ENCODE measurements around the gene COL6A5.
"Not testable (repeated sequence)": the region's sequence is repeated elsewhere in the genome, so short reads cannot be mapped to it uniquely, and the experiment has no call there.

COL6A5 gene, protein sequence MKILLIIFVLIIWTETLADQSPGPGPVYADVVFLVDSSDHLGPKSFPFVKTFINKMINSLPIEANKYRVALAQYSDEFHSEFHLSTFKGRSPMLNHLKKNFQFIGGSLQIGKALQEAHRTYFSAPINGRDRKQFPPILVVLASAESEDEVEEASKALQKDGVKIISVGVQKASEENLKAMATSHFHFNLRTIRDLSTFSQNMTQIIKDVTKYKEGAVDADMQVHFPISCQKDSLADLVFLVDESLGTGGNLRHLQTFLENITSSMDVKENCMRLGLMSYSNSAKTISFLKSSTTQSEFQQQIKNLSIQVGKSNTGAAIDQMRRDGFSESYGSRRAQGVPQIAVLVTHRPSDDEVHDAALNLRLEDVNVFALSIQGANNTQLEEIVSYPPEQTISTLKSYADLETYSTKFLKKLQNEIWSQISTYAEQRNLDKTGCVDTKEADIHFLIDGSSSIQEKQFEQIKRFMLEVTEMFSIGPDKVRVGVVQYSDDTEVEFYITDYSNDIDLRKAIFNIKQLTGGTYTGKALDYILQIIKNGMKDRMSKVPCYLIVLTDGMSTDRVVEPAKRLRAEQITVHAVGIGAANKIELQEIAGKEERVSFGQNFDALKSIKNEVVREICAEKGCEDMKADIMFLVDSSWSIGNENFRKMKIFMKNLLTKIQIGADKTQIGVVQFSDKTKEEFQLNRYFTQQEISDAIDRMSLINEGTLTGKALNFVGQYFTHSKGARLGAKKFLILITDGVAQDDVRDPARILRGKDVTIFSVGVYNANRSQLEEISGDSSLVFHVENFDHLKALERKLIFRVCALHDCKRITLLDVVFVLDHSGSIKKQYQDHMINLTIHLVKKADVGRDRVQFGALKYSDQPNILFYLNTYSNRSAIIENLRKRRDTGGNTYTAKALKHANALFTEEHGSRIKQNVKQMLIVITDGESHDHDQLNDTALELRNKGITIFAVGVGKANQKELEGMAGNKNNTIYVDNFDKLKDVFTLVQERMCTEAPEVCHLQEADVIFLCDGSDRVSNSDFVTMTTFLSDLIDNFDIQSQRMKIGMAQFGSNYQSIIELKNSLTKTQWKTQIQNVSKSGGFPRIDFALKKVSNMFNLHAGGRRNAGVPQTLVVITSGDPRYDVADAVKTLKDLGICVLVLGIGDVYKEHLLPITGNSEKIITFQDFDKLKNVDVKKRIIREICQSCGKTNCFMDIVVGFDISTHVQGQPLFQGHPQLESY (N-terminal part only)

DNA sequence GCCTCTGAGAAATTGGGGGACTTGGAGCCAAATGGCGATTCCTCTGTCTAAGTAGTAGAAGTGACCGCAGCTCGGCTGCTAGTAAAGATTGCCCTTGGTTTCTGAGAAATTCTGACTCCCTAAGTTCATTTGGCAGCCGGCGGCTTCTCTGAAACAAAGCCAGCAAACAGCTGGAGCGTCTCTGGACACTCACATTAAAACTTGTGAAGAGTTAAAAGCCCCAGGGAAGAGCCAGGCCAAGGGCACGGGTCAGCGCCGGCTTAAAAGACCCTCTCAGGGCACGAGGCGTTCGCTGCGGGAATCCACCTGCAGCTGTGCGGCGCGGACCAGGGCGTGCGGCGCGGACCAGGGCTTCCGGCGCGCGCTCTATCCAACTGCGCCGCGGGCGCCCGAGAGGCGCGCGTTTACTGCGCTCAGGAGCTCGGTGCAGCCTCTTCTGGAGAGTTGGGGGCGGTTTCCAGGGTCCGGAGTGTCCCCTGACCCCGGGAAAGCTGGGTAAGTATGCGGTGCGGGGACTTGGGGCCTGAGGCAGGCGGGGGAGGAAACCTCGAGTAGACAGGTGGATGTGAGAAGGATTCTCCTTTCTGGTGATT is at the start of gene COL6A5:
Gene COL6A5 (plus strand): TSS at position 186 of the 593 bp plus-strand sequence. CDS start 27,967 bp downstream, outside the sequence.
- peak within 1 kb of the TSS in 2 of 7 experiments; percentile 3 to 7 for H3K4me3 ChIP-seq

DNA sequence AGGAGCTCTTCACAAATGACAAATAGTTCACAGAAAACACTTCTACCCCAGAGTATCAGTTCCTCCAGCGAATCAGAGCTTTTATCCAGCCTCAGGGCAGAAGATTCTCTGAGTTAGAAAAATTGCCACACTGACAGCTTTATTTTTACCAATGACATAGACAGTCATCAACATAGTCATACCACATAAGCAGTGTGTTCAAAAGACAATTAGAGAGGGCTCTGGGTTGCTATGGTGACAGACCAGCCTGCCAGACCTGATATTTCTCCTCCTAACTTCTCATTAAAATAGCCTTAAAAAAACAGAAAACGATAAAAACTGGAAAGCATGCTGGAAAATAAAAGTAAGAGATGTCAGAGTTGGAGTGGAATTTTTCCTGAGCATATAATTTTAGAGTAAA is 45.9 kb upstream of the COL6A5 start:
- H3K27ac ChIP-seq: no peak overlapping the region
- H3K4me3 ChIP-seq: no peak overlapping the region

More for the DNA sequence above, at the start of gene COL6A5:
- no peak within 1 kb of the TSS for H3K27ac ChIP-seq

DNA sequence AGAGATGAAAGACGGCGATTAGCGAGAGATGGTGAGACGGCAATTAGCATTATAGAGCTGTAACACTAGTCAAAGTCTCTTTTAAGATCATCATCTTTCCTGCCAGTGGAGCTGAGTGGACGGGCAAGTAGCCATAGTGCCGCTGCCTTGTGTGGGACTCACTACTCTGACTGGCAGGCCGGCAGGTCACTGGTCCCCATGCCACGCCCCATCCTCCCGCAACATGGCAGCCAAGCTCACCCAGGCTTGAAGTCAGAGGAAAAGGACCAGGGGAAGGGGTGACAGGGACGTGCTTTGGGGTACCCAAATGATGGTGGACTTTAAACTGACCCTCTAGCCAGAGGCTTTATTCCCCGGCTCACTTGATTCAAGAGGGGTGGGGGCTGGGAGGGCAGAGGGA is 44.6 kb upstream of the COL6A5 start:
- H3K27ac ChIP-seq: no peak overlapping the region
- H3K4me3 ChIP-seq: no peak overlapping the region

DNA sequence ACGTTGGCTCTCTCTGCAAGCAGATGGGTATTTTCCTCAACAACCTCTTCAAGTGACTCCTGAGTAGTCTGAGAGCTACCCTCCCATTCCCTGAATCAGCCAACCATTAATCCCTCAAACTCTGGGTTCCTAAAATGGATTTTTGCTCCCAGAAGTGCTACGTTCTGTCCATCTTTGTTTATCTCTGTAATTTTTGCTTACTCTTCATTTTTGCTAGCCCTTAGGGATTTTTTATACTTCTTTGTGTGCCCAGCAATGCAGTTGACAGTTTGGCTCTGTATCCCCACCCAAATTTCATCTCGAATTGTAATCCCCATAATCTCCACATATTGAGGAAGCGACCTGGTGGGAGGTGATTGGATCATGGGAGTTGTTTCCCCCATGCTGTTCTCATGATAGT is 35.4 kb upstream of the COL6A5 start:
- Histone ChIP-seq H3K4me3 (no peak overlapping the region), H3K27ac (no peak overlapping the region)

DNA sequence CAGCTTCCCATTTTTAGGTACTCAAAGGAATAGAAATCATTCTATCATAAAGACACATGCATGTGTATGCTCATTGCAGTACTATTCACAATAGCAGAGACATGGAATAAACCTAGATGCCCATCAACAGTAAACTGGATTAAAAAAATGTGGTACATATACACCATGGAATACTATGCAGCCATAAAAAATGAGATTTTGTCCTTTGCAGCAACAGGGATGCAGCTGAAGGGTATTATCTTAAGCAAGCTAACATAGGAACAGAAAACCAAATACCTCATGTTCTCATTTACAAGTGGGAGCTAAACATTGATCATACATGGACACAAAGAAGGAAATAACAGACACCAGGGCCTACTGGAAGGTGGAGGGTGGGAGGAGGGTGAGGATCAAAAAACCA is 33.1 kb upstream of the COL6A5 start:
- Histone ChIP-seq H3K27ac (no peak overlapping the region), H3K4me3 (no peak overlapping the region)

DNA sequence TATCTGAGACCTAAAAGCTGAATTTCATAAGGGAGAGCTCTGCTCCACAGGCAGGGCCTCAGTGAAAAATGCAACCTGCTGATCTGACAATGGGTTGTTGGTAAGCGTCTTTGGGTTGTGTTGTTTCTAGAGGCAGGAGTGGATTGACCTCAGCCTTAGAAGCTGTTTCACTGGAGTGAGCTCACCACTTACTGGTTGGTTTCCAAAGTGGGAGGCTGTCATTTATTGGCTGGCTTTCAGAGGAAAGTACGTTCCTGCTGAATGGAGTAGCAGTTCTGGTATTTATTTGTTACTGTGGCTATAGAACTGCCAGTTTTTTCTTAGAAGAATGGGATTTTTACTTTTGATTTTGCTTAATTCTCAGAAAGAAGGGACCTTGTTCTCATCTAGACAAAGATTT is 29.3 kb upstream of the COL6A5 start:
- H3K27ac ChIP-seq: no peak overlapping the region

DNA sequence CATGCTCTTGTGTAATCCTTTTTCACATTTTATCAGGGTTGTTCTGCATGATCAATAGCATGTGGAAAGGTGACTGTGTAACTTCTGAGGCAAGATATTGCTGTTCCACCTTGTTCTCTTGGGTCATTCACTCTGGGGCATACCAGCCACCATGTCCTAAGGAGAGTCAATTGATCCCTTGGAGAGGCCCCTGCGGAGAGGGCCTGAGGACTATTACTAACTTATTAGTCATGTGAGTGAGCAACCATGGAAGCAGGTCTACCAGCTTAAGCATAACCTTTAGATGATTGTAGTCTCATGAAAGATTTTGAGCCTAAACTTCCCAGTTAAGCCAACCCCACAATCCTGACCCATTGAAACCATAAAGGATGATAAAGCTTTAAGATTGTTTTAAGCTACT is 22.0 kb upstream of the COL6A5 start:
- no peak overlapping the region for H3K27ac ChIP-seq
- no peak overlapping the region for H3K4me3 ChIP-seq

More for the DNA sequence above, 29.3 kb upstream of the COL6A5 start:
- H3K4me3 ChIP-seq: no peak overlapping the region

DNA sequence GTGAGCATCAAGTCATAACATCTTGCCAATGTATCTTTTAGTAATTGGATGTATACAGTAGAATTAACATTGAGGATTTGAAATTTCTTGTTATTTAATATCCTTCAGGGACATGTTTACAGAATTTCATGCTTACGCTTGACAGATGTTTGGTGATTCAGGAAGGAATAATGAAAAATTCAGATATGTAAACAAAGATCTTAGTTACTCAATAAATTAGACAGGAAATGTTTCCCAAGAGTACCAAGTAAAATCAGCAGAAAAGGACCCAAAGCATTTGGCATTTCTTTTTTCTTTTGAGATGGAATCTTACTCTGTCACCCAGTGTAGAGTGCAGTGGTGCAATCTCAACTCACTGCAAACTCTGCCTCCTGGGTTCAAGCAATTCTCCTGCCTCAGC is 4.7 kb upstream of the COL6A5 start:
- Histone ChIP-seq H3K4me3 (no peak overlapping the region), H3K27ac (peak overlapping the region in 1 of 21 experiments; percentile 48)

DNA sequence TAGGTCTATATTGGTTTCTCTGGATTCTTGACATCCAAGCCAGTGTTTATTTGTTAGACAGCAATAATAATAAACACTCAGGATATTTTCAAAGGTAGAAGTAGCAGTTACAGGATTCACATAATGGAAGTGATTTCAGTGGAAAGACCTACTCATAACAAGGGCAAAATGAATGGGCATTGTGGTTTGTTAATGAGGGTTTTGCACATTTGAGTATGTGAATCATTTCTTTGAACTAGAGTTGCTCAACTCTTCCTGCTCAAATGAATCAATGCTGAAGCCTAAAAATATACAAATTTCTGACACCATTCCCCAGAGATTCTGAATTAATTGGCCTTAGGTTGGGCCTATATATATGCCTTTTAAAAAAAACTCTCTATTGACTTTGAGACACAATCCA is 4.1 kb upstream of the COL6A5 start:
- H3K4me3 ChIP-seq: no peak overlapping the region
- no peak overlapping the region for H3K27ac ChIP-seq

DNA sequence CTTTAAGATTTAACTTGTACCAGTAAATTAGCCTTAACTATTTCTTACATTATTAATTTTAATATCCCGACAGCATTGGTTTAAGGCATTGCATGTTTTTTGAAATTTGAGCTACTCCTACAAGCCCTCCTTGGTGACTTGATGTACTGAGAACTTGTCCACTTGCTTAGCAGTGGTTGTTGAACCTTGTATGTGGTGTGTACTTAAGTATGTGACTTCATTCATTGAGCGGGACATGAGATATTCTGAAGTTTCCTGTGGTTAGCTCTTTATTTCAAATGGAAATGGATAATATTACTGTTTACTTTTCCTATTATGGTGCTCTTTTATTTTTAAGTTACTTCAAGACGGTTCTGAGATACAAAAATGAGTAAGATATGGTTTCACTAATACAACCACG is 3.6 kb upstream of the COL6A5 start:
- Histone ChIP-seq H3K27ac (no peak overlapping the region), H3K4me3 (no peak overlapping the region)

DNA sequence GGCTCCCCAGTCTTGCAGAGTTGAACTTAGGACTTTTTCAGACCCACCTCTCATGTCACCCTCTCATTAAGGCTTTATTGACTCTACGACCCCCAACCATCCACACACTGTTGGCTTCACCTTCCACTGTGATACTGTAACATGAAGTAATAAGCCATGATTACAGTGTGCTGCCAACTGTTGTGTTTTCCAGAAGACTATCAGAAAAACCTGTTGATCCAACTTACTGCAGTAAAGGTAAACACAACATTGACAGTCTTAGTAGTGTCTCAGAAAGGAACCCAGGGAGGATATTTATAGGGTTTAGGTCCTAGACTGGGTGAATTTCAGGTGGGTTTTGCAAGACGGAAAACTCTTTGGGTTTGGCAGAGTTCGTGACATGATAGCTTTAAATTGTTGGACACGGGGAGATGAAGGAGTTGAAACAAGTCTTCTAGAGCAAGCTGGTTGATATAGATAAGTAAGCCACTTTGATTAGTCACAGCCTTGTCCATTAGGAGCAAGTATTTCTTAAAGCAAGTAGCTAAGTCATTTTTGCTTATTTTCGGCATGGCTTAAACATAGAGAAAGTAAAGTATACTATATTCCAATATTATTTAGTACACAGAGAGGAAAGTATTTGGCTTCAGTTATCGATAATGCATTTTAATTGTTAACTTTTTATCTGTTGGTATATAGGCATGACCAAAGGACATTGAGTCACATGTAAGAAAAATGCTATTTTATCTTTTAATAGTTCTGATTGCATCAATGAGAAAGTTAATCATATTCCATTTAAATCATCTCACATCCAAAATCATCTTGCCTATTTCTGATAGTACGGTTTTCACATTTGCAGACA is 2.4 kb upstream of the COL6A5 start:
- no peak overlapping the region for H3K27ac ChIP-seq

DNA sequence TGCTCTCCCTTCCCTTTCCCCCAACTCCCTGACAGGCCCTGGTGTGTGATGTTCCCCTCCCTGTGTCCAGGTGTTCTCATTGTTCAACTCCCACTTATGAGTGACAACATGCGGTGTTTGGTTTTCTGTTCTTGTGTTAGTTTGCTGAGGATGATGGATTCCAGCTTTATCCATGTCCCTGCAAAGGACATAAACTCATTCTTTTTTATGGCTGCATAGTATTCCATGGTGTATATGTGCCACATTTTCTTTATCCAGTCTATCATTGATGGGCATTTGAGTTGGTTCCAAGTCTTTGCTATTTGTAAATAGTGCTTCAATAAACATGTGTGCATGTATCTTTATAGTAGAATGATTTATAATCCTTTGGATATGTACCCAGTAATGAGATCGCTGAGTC is 2.8 kb downstream of the COL6A5 start:
- not testable (repeated sequence) for H3K4me3 ChIP-seq, H3K27ac ChIP-seq

More for the DNA sequence above, 2.4 kb upstream of the COL6A5 start:
- no peak overlapping the region for H3K4me3 ChIP-seq

DNA sequence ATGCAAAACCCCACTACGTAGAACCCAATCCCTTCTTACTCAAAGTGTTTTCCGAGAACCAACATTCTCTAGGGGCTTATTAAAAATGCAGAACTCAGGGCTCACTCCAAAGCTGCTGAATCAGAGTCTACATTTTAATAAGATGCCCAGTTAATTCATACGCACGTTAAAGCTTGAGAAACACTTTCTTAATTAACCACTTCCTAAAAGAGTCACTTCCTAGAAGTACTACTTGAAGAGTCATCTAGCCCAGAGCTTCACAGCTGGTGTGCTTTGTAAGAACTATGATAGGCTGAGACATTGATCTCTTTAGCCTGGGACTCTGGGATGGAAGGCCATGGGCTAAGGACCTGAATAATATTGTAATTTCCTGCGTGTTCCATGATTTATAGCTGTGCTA is 9.0 kb downstream of the COL6A5 start:
- no peak overlapping the region for H3K27ac ChIP-seq

DNA sequence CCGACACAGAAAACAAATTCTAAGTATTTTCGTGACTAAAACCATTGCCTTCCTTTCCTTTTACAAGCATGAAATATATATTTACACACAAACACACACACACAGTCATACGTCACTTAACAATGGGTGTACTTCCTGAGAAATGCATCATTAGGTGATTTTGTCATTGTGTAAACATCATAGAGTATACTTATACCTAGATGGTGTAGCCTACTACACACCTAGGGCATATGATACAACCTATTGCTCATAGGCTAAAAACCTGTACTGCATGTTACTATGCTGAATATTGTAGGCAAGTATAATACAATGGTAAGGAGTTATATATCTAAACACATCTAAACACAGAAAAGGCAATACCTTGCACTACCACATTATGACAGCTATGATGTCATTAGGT is 28.6 kb downstream of the COL6A5 start:
- Histone ChIP-seq H3K27ac (no peak overlapping the region), H3K4me3 (no peak overlapping the region)

More for the DNA sequence above, 9.0 kb downstream of the COL6A5 start:
- no peak overlapping the region for H3K4me3 ChIP-seq

DNA sequence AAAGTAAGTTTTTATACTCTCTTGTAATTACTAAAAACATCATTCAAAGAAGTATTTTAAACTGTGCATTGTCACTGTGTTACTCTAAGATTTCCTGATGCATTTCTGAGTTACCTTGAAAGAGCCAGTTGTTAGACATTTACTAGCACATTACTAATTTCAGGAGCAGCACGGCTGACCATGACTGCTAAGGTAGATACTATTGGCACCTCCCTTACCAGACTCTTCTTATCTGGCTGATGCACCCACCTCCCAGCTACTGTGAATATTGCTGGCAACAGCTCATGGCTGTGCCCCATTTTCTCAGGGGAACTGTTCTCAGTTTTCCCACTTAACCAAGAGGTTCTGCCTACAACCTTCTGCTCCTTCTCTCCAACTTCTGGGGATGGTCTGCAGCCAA is 29.4 kb downstream of the COL6A5 start:
- Histone ChIP-seq H3K4me3 (no peak overlapping the region), H3K27ac (no peak overlapping the region)

DNA sequence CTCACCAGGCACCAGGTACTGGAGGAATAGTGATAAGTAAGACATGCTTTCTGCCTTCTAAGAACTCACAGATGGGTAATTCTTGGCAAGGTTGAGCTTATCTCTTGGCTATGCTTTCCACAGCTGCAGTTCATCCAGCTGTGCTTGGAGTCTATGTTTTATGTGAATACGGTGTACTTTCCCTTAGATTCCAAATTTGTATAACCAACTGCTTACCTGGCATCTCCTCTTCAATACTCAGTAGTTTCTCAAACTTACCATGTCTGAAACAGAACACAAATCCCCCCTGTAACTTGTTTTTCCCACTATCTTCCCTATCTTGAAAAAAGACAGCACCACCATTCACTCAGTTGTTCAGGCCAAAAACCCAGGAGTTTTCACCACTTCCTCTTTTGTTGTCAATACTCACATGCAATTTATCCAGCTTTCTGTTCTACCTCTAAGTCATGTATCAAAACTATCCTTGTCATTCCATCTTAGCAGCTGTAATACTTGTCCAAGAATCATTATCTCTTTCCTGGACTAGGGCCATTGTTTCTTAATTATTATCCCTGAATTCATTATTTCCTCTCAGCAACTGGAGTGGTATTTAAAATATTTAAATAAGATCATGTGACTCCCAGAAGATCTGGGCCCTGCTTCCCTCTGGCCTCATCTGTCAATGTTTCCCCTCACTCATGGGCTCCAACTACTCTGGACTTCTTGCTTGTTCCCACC is 32.6 kb downstream of the COL6A5 start:
- H3K27ac ChIP-seq: no peak overlapping the region
- H3K4me3 ChIP-seq: no peak overlapping the region

DNA sequence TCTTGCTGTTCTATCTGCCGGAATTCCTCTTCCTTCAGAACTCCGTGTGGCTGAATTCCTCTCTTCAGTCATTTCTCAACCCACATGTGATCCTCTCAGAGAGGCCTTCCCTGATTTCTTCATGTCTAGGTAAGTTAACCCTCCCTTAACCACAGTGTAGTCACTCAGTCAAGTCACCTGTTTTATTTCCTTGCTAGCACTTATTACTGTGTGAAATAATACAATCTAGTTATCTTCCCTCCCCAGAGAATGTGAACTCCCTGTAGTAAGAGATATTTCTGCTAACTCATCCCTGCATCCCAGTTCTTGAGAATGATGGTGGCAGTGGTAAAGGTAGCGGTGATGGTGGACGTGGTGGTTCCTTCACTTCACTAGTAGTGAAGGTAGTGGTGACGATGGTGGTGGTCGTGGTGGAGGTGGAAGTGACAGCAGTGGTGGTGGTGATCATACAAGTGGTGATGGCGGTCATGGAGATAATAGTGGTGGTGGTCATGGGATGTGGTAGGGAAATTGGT is 33.3 kb downstream of the COL6A5 start:
- H3K4me3 ChIP-seq: no peak overlapping the region
- no peak overlapping the region for H3K27ac ChIP-seq

DNA sequence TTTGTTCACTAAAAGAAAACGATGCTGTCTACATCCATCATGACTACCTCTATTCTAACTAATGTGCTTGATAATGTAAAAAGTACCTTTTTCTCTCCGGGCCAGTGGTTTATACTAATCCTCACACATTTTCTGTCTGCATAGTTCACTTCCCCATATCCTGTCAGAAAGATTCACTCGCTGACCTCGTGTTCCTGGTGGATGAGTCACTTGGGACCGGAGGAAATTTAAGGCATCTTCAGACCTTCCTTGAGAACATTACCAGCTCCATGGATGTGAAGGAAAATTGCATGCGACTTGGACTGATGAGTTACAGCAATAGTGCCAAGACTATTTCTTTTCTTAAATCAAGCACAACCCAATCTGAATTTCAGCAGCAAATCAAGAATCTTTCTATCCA is 33.8 kb downstream of the COL6A5 start:
- Histone ChIP-seq H3K27ac (no peak overlapping the region), H3K4me3 (no peak overlapping the region)

Data from skin epidermis (tissue), 12 donors.